Eye (tissue), 1 donor: Measurements from ENCODE around the gene ROR1.
"Not testable (repeated sequence)": the region's sequence is repeated elsewhere in the genome, so short reads cannot be mapped to it uniquely, and the experiment has no call there.

Experiments used
- DNase-seq: peaks from one replicate; pipeline ENCODE4 v3.0.0-alpha.2; 2015

Gene ROR1

DNA sequence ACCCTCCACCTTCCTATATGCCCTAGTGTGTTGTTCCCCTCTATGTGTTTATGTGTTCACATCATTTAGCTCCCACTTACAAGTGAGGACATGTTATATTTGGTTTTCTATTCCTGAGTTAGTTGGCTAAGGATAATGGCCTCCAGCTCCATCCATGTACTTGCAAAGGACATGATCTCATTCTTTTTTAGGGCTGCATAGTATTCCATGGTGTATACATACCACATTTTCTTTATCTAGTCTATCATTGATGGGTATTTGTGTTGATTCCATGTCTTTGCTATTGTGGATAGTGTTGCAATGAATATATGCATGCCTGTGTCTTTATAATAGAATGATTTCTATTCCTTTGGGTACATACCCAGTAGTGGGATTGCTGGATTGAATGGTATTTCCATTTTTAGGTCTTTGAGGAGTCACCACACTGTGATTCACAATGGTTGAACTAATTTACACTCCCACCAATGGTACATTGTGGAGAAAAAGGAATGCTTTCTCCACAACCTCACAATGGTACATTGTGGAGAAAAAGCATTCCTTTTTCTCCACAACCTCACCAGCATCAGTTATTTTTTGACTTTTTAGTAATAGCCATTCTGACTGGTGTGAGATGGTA is 52.5 kb downstream of the ROR1 start:
- DNase-seq: not testable (repeated sequence)

DNA sequence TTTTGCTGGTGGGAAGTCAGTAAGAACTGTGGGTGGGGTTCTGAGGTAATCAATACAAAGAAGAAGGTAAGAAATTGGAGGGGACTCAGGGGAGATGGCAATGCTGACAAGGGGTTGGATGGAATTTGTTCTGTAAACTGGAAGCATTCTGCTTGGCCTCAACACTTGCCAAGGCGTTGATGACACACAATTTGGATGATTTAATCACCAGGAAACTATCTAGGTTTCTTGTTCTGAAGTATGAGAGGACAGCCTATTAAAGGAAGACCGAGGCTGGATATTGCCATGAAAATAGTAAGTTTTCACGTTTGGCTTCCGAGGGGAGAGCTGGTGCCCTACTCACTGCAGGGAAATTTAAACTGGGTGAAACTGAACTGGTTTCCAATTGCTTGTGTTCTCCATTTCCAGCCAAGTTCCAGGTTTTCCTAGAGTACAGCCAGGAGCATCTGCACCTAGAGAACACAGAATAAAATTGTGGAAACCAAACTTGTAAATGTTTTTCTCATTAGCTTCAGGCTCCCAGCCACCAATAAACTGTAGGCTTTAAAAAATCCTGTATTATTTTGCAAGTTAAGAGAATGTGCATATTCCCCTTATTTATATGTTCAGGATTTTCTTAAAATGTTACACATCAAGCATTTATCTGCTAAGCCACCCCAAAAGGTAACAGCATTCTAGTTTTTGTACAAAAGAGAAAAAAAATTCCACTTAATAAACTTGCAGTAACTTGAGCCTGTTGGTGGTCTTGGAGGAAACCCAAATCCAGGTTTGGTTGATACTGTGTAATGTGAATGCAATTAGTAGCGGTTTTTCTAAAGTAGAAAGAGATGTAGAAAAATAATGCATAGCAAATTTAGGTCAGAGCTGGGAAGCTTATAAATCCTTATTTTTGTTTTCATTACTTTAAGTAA is 53.8 kb downstream of the ROR1 start:
- no peak for DNase-seq

GRCh38 chr1:63828322-63829044 is 54.7 kb downstream of the ROR1 start:
- no peak for DNase-seq

DNA sequence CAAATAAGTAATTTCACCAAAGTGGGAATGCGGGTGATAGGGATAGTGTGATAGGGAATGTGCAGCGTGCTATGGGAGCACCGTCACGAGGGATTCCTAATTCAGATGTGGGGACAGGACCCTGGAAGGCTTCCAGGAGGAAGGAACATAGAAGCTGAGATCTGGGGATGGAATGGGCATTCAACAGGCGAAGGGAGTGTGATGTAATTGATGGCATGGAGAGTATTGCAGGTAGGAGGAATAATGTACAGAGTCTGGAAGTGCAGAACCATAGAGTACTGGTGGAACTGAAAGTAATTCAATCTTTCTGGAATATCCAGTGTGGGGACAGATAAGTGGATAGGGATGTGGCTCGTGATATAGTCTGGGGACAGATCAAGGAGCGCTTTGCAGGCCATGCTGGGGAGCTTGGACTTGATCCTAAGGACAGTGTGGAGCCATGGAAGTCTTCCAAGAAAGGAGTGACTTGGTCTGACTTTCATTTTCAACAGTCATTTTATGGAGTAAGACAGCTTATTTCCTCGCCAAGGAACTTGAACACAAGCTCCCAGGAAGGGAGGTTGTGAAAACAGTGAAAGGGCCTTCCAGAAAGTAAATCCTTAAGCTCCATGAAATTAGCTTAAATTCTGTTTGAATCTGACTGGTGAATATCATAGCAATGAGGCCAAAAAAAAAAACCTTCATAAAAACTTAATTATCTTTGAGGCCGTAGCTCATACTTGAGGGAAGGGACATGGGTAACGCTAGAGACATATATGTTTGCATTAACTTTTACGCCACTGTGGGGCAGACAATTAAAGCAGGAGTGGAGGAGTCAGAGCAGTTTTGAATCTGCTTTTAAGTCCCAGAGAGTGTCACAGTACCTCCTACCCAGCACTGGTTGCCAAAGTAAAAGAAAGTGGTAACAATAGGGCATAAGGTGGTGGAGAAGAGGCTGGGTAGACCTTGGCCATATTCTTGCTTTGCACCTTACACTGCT is 55.8 kb downstream of the ROR1 start:
- DNase-seq: no peak

DNA sequence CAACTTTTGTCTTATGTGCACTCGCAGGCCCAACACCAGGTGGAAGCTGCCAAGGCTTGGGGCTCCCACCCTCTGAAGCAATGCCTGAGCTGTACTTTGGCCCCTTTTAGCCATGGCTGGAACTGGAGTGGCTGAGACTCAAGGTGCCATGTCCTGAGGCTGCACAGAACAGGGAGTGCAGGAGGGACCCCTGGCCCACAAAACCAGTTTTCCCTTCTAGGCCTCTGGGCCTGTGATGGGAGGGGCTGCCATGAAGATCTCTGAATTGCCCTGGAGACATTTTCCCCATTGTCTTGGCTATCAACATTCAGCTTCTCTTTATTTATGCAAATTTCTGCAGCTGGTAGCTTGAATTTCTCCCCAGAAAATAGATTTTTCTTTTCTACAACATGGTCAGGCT is 57.6 kb downstream of the ROR1 start:
- DNase-seq: no peak

GRCh38 chr1:63833363-63834119 is 59.7 kb downstream of the ROR1 start:
- DNase-seq: no peak

- DNase-seq: no peak
Observed at GRCh38 chr1:63835128-63835527, 61.3 kb downstream of the ROR1 start.

DNA sequence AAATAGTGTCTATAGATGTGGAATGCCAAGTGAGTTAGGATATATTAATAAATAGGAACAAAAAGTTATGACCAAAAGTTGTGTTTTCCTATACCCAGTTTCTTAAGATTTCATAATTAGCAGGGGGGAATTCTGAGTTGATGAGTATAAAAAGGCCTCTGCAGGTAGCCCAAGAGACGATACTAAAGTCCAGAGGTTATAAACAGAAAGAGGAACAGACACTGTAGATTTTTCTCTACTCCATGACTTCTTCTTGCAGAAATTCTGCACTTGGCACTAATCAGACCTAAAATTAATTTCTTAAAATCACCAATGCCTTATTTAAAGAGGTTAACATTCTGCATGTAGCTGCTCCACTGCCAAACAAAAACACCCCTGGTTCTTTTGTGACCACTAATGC is 62.6 kb downstream of the ROR1 start:
- no peak for DNase-seq

GRCh38 chr1:63836830-63837229 is 63.0 kb downstream of the ROR1 start:
- peak; percentile 67 for DNase-seq

DNA sequence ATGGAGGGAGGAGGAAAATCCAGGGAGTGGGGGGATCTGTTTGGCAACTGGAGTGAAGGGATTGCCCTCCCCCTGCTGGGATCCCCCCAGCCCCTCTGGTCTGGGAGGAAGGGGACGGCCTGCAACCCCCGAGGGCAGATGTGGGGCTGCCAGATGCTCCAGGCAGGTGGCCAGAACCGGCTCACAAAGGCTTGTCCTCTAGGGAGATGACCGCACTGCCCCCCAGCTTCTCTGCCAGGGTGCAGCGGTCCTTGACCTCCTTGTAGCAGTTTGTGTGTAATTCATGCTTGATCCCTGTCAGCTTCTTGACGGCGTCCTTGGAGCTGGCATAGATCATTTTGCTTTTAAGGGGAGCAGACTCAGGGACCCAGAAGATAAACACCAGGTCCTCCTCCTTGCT is 69.2 kb downstream of the ROR1 start:
- DNase-seq: no peak

- no peak for DNase-seq
Observed at GRCh38 chr1:63843884-63844283, 70.1 kb downstream of the ROR1 start.

GRCh38 chr1:63845346-63845745 is 71.5 kb downstream of the ROR1 start:
- no peak for DNase-seq

DNA sequence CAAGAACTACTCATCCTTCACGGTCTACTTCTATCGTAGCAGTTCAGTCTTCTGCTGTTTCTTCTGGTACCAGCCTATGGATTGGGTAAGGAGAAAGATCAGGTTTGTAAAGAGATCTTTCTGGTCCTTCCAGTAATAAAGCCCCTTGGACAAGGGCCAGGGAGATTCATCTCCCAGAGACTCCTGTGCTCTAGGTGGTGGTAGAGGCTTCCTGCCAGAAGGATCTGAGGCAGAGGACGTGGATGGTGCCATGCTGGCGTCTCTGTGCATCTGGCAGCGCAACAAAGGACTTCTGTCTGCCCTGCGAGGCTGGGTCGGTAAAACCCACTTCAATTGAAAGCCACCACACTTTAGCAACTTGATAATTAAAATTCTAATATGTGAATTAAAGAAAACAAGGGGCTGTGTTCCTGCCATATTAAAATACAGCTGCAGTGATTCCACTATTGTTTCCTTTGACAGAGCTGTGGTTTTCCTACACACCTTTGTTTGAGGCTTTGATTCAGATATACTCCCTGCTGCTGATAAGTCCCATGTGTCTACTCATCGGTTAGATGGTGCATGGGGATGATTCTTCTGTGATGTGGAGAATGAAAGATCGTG is 73.6 kb downstream of the ROR1 start:
- no peak for DNase-seq

GRCh38 chr1:63848733-63849132 is 74.9 kb downstream of the ROR1 start:
- DNase-seq: no peak

GRCh38 chr1:63849149-63849548 is 75.3 kb downstream of the ROR1 start:
- no peak for DNase-seq

- no peak for DNase-seq
Observed at GRCh38 chr1:63854091-63854490, 80.3 kb downstream of the ROR1 start.

DNA sequence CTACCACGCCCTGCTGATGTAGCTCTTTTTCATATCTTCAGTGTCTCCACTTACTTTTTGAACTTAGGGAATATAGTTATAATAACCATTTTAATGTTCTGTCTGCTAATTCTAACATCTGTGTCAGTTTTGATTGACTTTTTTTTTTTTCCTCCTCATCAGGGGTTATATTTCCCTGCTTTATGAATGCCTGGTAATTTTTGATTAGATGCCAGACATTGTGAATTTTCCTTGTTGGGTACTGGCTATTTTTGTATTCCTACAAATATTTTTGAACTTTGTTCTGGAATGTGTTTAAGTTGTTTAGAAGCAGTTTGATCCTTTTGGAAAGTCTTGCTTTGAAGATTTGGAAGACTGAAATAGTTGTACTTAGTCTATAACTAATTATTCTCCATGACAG is 82.1 kb downstream of the ROR1 start:
- no peak for DNase-seq

DNA sequence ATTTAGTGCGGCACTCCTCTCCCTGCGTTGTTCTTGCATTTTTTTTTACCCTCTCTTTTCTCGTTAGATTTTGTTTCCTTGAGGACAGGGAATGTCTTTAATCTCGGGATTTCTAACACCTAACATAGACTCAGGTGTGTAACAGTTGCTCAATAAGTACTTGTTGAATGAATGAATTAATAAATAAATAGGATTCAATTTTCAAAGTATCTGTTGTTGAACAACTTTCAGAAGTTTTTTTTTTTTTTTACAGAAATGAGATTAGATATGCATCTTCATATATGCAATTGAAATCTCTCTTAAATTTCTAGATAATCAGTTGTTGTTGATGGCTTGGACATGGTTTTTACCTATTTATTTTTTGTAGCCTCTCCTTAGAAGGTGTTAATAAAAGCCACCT is 83.1 kb downstream of the ROR1 start:
- no peak for DNase-seq

DNA sequence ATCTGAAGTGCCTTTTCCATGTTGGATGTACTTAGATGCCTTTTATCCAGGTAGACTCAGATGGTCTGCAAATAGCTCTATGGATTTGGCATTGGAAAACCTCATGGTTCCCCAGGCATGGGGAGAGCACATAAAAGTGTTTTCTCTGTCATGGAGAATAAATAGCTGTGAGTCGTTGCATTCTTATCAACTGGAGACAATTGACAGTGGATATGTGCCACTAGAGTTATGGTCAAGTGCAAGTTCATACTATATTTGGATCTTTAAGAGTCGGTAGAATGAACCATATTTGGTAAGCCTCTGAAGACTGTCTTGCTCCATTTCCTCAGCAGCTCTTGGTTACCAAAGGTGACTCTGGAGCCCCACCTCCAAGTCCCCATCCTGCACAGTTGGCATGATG is 83.7 kb downstream of the ROR1 start:
- DNase-seq: no peak

GRCh38 chr1:63858153-63858552 is 84.3 kb downstream of the ROR1 start:
- no peak for DNase-seq
